H9 (cell line): Measurements from ENCODE around the gene OLA1. TPM values are rescaled to one million over a fixed set of nuclear protein-coding genes. Genes with fewer than 3 reads are reported as not detected.

Experiments used
- DNase-seq: peaks from one replicate; pipeline ENCODE4 v3.0.0-alpha.2; 2017
- H2AFZ ChIP-seq: one replicate; pipeline ENCODE4 v1.6.1; 2013; ENCODE audit warnings: mild to moderate bottlenecking, low read length, control low read depth, moderate library complexity
- H2AK5ac ChIP-seq: 2 replicates; pipeline ENCODE4 v1.6.1; 2013; ENCODE audit warnings: low read length, control low read depth, mixed read lengths; ENCODE audit not compliant: insufficient read length
- H2BK120ac ChIP-seq: one replicate; pipeline ENCODE4 v1.6.1; 2013; ENCODE audit warnings: low read depth, mild to moderate bottlenecking, low read length, control low read depth, inconsistent platforms; ENCODE audit not compliant: poor library complexity, severe bottlenecking
- H2BK12ac ChIP-seq: 2 replicates; pipeline ENCODE4 v1.6.1; 2013; ENCODE audit warnings: low read length, control low read depth, mixed read lengths, low read depth; ENCODE audit not compliant: insufficient read length
- H2BK15ac ChIP-seq: 2 replicates; pipeline ENCODE4 v1.6.1; 2013; ENCODE audit warnings: low read depth, low read length, control low read depth
- H2BK20ac ChIP-seq: one replicate; pipeline ENCODE4 v1.6.1; 2013; ENCODE audit warnings: low read depth, mild to moderate bottlenecking, low read length, control low read depth, inconsistent platforms; ENCODE audit not compliant: poor library complexity, severe bottlenecking
- H2BK5ac ChIP-seq: 2 replicates; pipeline ENCODE4 v1.6.1; 2013; ENCODE audit warnings: low read length, control low read depth, mixed read lengths; ENCODE audit not compliant: insufficient read length
- H3K14ac ChIP-seq: 2 replicates; pipeline ENCODE4 v1.6.1; 2013; ENCODE audit warnings: low read length, control low read depth; ENCODE audit not compliant: insufficient read depth
- H3K18ac ChIP-seq: 2 replicates; pipeline ENCODE4 v1.6.1; 2013; ENCODE audit warnings: low read depth, mild to moderate bottlenecking, mixed read lengths, low read length, control low read depth; ENCODE audit not compliant: insufficient read length
- H3K23ac ChIP-seq: 2 replicates; pipeline ENCODE4 v1.6.1; 2013; ENCODE audit warnings: low read length, control low read depth, mixed read lengths, low read depth; ENCODE audit not compliant: insufficient read length
- H3K23me2 ChIP-seq: 2 replicates; pipeline ENCODE4 v1.6.1; 2013; ENCODE audit warnings: low read depth, mild to moderate bottlenecking, mixed read lengths, low read length, control low read depth; ENCODE audit not compliant: insufficient read length, poor library complexity, severe bottlenecking
- H3K27ac ChIP-seq: 2 replicates; pipeline ENCODE4 v1.5.1; 2013; ENCODE audit warnings: low read length, control low read depth, mixed read lengths, low read depth; ENCODE audit not compliant: insufficient read length
- H3K27me3 ChIP-seq: 2 replicates; pipeline ENCODE4 v1.6.1; 2013; ENCODE audit warnings: low read length, control low read depth, inconsistent platforms; ENCODE audit not compliant: insufficient read depth
- H3K4ac ChIP-seq: 2 replicates; pipeline ENCODE4 v1.6.1; 2013; ENCODE audit warnings: low read depth, mild to moderate bottlenecking, control low read depth, inconsistent platforms, low read length, moderate library complexity
- H3K4me1 ChIP-seq: 2 replicates; pipeline ENCODE4 v1.6.1; 2013; ENCODE audit warnings: low read length, control low read depth, inconsistent platforms; ENCODE audit not compliant: insufficient read depth
- H3K4me2 ChIP-seq: 2 replicates; pipeline ENCODE4 v1.6.1; 2013; ENCODE audit warnings: low read length, control low read depth, mixed read lengths; ENCODE audit not compliant: insufficient read length, insufficient read depth
- H3K56ac ChIP-seq: 2 replicates; pipeline ENCODE4 v1.6.1; 2013; ENCODE audit warnings: low read depth, mild to moderate bottlenecking, mixed read lengths, low read length, control low read depth; ENCODE audit not compliant: insufficient read length
- H3K79me1 ChIP-seq: 2 replicates; pipeline ENCODE4 v1.6.1; 2013; ENCODE audit warnings: low read depth, mild to moderate bottlenecking, moderate library complexity, low read length, control low read depth, inconsistent platforms; ENCODE audit not compliant: insufficient read depth, poor library complexity, severe bottlenecking
- H3K79me2 ChIP-seq: 2 replicates; pipeline ENCODE4 v1.6.1; 2013; ENCODE audit warnings: low read length, control low read depth, inconsistent platforms; ENCODE audit not compliant: insufficient read depth
- H3K9ac ChIP-seq: 2 replicates; pipeline ENCODE4 v1.6.1; 2013; ENCODE audit warnings: low read length, control low read depth, mixed read lengths; ENCODE audit not compliant: insufficient read length; ENCODE audit errors: extremely low read depth
- H3K9me3 ChIP-seq: one replicate; pipeline ENCODE4 v1.6.1; 2013; ENCODE audit warnings: low read depth, low read length, inconsistent platforms; ENCODE audit not compliant: control insufficient read depth
- H3T11ph ChIP-seq: one replicate; pipeline ENCODE4 v1.6.1; 2013; ENCODE audit warnings: mild to moderate bottlenecking, low read length, control low read depth, inconsistent platforms
- H4K20me1 ChIP-seq: one replicate; pipeline ENCODE4 v1.6.1; 2013; ENCODE audit not compliant: control insufficient read depth, insufficient read length, insufficient read depth
- H4K5ac ChIP-seq: 2 replicates; pipeline ENCODE4 v1.6.1; 2013; ENCODE audit warnings: low read depth, mild to moderate bottlenecking, mixed read lengths, low read length, control low read depth; ENCODE audit not compliant: insufficient read length
- H4K8ac ChIP-seq: replicated peaks from 2 replicates; pipeline ENCODE4 v1.6.1; 2013; ENCODE audit warnings: low read length, control low read depth, mixed read lengths, low read depth; ENCODE audit not compliant: insufficient read length
- H4K91ac ChIP-seq: 2 replicates; pipeline ENCODE4 v1.6.1; 2013; ENCODE audit warnings: low read depth, mild to moderate bottlenecking, moderate library complexity, mixed read lengths, low read length, control low read depth; ENCODE audit not compliant: insufficient read length
- H3K27ac Mint-ChIP-seq, 3 experiments: 2 replicates in 2 of 3; 3 replicates in 1 of 3; pipeline ENCODE4 v1.8.0; 2020 to 2021; ENCODE audit warnings: mixed read lengths in 3 of 3, mild to moderate bottlenecking in 1 of 3, moderate library complexity in 1 of 3
- H3K27me3 Mint-ChIP-seq: 2 replicates; pipeline ENCODE4 v1.8.0; 2021; ENCODE audit warnings: low read depth, mild to moderate bottlenecking, moderate library complexity, mixed read lengths
- H3K36me3 Mint-ChIP-seq, 3 experiments: 2 replicates in 2 of 3; 3 replicates in 1 of 3; pipeline ENCODE4 v1.8.0; 2020 to 2021; ENCODE audit warnings: low read depth in 3 of 3, mixed read lengths in 3 of 3; ENCODE audit not compliant: insufficient read depth in 1 of 3
- H3K4me1 Mint-ChIP-seq, 2 experiments: 2 replicates each; pipeline ENCODE4 v1.8.0; 2020; ENCODE audit warnings: mixed read lengths in 2 of 2
- H3K4me3 Mint-ChIP-seq, 2 experiments: 2 replicates in 1 of 2; 3 replicates in 1 of 2; pipeline ENCODE4 v1.8.0; 2020 to 2021; ENCODE audit warnings: mild to moderate bottlenecking in 2 of 2, mixed read lengths in 2 of 2, moderate library complexity in 1 of 2
- H3K9me3 Mint-ChIP-seq, 2 experiments: 2 replicates in 1 of 2; 3 replicates in 1 of 2; pipeline ENCODE4 v1.8.0; 2020; ENCODE audit warnings: mild to moderate bottlenecking in 2 of 2, mixed read lengths in 2 of 2, moderate library complexity in 1 of 2
- WGBS: extraction: QIAGEN DNeasy Blood & Tissue Kit; methylation state at CpG from one replicate; pipeline ENCODE4 v1.1.7; 2013; ENCODE audit warnings: missing lambda C conversion rate, low lambda C conversion rate, mixed read lengths; ENCODE audit not compliant: insufficient read length; ENCODE audit errors: extremely low coverage; 5-methylcytosine and 5-hydroxymethylcytosine counted together
- total RNA-seq: library from RNA; stranded (reverse); gene quantifications from 2 replicates; pipeline ENCODE4 v1.2.1, GENCODE V29; 2021
- TF ChIP-seq, protein P1 (sequence below): fragments of 200-600 bp; sonication (generic); conservative IDR thresholded peaks from 3 replicates; pipeline ENCODE4 v1.8.0; 2021; ENCODE audit warnings: antibody characterized with exemption, mild to moderate bottlenecking

Gene OLA1
- total RNA-seq, 1 experiment from 2014 or later = 133 TPM

DNA sequence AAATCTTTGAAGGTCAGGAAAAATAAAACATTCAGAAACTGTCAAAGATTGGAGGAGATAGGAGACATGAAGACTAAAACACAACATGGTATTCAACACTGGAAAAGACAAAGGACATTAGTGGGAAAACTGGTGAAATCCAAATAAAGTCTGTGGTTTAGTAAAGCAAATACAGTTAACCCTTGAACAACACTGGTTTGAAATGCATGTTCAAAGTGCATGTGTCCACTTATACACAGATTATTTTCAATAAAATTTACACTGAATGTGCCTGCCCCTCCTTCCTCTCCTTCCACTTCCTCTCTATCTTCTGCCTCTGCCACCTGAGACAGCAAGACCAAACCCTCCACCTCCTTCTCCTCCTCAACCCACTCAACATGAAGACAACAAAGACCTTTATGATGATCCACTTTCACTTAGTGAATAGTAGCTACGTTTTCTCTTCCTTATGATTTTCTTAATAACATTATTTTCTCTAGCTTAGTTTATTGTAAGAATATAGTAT lies 14.5 kb downstream of the OLA1 start:
- peaks cover 5 to 9% (median 8%) of the 10 kb centered on the region in 3 experiments; a peak in 4 of 7 replicates for H3K36me3 Mint-ChIP-seq
- Histone ChIP-seq H3K4me1 (no peaks in the 10 kb centered on the region), H3K4ac (no peak overlapping the region), H4K5ac (no peak overlapping the region), H3K23me2 (no peaks in the 10 kb centered on the region), H3K23ac (no peak overlapping the region), H2AK5ac (no peak overlapping the region), H3T11ph (no peak overlapping the region), H2BK5ac (no peak overlapping the region), H2BK15ac (no peak overlapping the region), H3K79me1 (peaks cover 4% of the 10 kb centered on the region), H2AFZ (no peak overlapping the region), H3K56ac (no peak overlapping the region), H3K27ac (no peak overlapping the region), H3K9ac (no peak overlapping the region), H3K4me2 (no peak overlapping the region), H4K91ac (no peak overlapping the region), H2BK120ac (no peak overlapping the region), H4K8ac (no peak overlapping the region), H4K20me1 (no peaks in the 10 kb centered on the region), H3K79me2 (peaks cover 2% of the 10 kb centered on the region; the same call in 1 of the 2 replicates), H3K27me3 (no peaks in the 10 kb centered on the region), H2BK12ac (no peak overlapping the region), H3K14ac (no peak overlapping the region), H3K18ac (no peak overlapping the region), H2BK20ac (no peak overlapping the region), H3K9me3 (no peaks in the 10 kb centered on the region)
- DNase-seq = no peak
- no CpG with 5 or more reads among the region's 1 CpG for WGBS
- H3K27ac Mint-ChIP-seq = no peak overlapping the region
- no peaks in the 10 kb centered on the region for H3K9me3 Mint-ChIP-seq
- peaks cover 9% of the 10 kb centered on the region in 2 experiments; a peak in 3 of 4 replicates for H3K4me1 Mint-ChIP-seq
- TF ChIP-seq, protein P1, sequence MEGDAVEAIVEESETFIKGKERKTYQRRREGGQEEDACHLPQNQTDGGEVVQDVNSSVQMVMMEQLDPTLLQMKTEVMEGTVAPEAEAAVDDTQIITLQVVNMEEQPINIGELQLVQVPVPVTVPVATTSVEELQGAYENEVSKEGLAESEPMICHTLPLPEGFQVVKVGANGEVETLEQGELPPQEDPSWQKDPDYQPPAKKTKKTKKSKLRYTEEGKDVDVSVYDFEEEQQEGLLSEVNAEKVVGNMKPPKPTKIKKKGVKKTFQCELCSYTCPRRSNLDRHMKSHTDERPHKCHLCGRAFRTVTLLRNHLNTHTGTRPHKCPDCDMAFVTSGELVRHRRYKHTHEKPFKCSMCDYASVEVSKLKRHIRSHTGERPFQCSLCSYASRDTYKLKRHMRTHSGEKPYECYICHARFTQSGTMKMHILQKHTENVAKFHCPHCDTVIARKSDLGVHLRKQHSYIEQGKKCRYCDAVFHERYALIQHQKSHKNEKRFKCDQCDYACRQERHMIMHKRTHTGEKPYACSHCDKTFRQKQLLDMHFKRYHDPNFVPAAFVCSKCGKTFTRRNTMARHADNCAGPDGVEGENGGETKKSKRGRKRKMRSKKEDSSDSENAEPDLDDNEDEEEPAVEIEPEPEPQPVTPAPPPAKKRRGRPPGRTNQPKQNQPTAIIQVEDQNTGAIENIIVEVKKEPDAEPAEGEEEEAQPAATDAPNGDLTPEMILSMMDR = no peak
- H3K4me3 Mint-ChIP-seq = no peak overlapping the region
- H3K27me3 Mint-ChIP-seq = no peaks in the 10 kb centered on the region
